ENCODE data around the gene DEFB123.

Gene DEFB123

DNA sequence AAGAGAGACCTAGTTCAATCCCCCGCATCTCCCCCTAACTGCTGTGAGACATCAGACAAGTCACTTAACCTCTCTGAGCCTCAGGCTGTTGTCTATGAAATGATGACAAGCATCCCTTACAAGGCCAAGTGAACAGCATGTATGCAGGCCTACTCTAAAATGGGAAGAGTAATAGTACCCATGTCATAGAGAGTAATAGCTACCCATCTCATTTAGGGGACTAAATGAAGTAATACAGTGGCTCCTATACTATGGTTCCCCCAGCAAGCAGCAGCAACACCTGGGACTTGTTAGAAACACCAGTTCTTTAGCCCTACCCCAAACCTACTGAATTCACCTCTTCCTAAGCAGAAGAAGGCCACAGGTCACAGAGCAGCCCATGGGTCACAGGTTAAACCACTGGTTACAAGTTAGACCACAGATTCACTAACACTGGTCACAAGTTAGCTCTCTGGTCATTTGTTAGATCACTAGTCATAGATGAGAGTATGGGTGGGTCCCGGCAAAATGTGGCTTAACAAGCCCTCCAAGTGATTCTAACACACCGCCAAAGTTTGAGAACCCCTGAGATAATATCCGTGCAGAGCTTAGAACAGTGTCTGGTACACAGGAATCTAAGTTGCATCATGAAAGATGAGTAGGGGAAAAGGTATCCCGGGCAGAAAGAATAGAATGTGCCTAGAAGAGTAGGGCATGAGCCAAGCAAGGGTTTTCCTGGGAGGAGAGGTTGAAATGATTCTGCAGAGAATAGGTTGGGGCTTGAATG is 33.1 kb downstream of the DEFB123 start:
- H3K4me3 ChIP-seq (ENCODE audit: low read depth, low read length), result no peak overlapping the region

DNA sequence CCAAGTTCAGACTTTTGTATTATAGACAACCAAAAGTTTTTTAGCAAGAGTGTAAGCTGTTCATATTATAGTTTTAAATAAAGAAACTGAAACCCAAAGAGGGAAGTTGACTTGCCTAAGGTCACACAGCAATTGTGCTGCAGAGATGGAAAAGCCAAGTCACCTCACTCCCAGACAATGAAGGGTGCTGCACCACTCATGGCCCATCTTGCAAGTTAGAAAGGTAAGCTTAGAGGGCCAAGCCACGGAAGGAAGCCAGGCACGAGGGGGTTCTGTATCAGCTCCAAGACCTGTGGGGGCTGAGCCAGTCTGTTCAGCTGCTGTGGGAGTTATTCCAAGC is 33.6 kb downstream of the DEFB123 start:
- H3K4me3 ChIP-seq (ENCODE audit: low read depth, low read length), result no peak overlapping the region

GRCh38 chr20:31474758-31475427 is 34.5 kb downstream of the DEFB123 start, which contains the start of the genes DEFB124 and REM1:
TSS of gene DEFB124 (minus strand) at chr20:31475127. CDS start at chr20:31473013, 2,114 bp downstream.
TSS of gene REM1 (plus strand) at chr20:31475288. CDS start at chr20:31476446, 1,158 bp downstream.
- H3K4me3 ChIP-seq (ENCODE audit: low read depth, low read length), result peak within 1 kb of the TSS; percentile 54

DNA sequence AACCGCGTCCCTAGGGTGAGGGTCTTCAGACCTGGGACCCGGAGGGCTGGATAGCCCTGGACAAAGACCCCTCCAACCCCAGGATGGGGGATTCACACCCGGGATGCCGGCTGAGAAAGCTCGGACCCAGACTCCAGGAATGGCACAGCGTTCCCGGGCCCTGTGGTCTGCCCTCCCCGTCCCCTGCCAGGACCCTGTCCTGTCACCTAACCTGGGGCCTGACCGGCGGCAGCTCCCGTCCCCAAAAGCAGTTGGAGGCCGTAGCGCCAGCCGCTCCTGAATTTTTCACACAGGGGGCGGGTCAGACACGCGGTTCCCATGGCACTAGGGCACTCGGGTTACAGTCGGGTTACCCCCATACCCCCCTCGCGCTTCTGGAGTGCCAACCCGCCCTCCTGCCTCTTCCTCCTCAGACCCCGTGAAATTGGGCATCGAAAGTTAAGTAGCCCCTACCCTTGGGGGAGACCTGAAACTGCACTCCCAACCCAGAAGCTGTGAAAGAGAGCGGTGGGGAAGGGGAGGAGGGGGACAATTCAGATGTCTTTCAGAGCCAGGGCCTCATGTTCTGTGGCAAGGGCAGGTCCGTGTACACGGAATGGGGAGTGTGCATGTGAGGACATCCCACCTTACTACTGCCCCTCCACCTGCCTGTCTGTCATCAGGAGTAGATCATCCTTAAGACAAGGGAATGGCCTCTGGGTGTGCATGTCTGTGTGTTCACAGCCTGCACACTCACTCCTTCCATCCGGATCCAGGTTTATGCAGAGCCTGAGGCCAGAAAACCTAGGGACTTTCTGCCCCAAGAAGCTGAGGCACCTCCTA is 35.3 kb downstream of the DEFB123 start:
- H3K4me3 ChIP-seq (ENCODE audit: low read depth, low read length), result peak overlapping the region; percentile 54

- no peak overlapping the region for H3K4me3 ChIP-seq (ENCODE audit: low read depth, low read length)
Measured at GRCh38 chr20:31476294-31476585, 35.8 kb downstream of the DEFB123 start.

- no peak overlapping the region for H3K4me3 ChIP-seq (ENCODE audit: low read depth, low read length)
Measured at GRCh38 chr20:31476643-31477215, 36.3 kb downstream of the DEFB123 start.

GRCh38 chr20:31484001-31484400 is 43.6 kb downstream of the DEFB123 start:
- H3K4me3 ChIP-seq (ENCODE audit: low read depth, low read length), result no peak overlapping the region

GRCh38 chr20:31485450-31486339 is 45.3 kb downstream of the DEFB123 start:
- H3K4me3 ChIP-seq (ENCODE audit: low read depth, low read length), result peak overlapping the region; percentile 39

DNA sequence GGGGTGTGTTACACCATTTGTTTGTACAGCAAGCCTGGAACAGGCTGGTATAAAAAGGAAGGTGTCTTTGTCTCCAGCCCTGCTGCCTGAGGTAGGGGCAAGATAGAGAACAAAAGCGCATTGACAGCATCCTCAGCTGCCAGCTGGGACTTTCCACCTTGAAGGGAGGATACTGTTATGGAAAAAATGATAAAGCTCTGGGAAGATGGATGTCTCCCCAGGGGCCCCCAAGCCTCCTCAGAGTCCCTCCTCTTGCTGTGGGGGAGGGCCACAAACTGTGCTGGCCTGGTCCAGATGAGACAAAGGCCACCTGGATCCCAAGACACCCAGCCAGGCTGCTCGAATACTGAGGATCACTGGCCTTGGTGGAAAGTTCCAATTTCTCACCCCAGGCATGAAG is 47.7 kb downstream of the DEFB123 start:
- H3K4me3 ChIP-seq (ENCODE audit: low read depth, low read length), result no peak overlapping the region

- H3K4me3 ChIP-seq (ENCODE audit: low read depth, low read length), result no peak overlapping the region
Measured at GRCh38 chr20:31489152-31489551, 48.7 kb downstream of the DEFB123 start.

- H3K4me3 ChIP-seq (ENCODE audit: low read depth, low read length), result no peak overlapping the region
Measured at GRCh38 chr20:31490752-31491151, 50.3 kb downstream of the DEFB123 start.

- no peak overlapping the region for H3K4me3 ChIP-seq (ENCODE audit: low read depth, low read length)
Measured at GRCh38 chr20:31494131-31494530, 53.7 kb downstream of the DEFB123 start.

GRCh38 chr20:31496761-31497295 is 56.4 kb downstream of the DEFB123 start:
- H3K4me3 ChIP-seq (ENCODE audit: low read depth, low read length), result no peak overlapping the region

- H3K4me3 ChIP-seq (ENCODE audit: low read depth, low read length), result no peak overlapping the region
Measured at GRCh38 chr20:31497838-31498540, 57.6 kb downstream of the DEFB123 start.

Data from iPS-11a (cell line).